HG02884 (cell line): ENCODE results near the gene NOM1.

Experiments
- ATAC-seq: cut with Tn5 transposase; IDR thresholded peaks from one replicate; pipeline ENCODE4 v1.9.1; 2021; ENCODE audit warnings: mild to moderate bottlenecking, moderate library complexity; ENCODE audit not compliant: unreplicated experiment

Gene NOM1

DNA sequence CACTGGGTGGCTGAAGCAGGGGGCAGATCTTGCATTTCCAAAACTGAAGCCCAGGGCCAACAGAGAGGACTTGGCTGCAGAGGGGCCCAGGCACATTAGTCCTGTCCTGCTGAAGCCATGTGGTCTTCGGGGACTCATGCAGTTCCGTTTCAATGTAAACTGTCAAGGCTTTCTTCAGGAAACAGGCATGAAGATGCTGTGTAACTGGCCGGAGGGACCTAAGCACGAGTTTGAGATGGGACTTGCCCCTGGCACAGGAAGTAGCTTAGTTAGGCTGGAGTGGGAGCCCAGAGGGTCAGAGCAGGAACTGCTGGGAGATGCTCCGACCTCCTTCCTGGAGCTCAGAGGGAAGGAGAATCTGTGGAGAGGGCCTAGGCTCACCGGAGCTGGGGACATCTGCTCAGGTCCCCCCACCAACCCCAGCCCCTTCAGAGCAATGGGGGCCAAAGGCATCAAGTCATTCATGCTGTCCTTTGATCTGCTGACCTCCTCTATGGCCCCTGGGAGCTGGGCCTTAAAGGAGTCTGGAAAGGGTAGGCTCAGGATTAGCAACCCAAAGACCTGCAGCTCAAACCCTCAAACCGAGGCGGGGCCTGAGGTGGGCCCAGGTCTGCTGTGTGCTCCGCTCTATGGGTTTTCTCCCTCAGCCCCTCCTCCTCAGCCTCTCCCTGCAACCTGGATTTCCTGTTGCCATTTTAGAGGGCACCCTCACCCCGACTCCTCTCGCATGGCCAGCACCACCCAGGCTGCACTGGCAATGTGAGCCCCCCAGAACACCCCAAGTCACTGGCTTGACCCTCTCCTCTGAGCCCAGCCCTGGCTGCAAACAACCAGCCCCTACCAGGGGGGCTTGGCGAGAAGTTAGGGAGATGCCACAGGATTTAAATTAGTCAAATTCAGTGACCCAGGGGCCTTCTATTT is 65.4 kb downstream of the NOM1 start:
- ATAC-seq: no peak

DNA sequence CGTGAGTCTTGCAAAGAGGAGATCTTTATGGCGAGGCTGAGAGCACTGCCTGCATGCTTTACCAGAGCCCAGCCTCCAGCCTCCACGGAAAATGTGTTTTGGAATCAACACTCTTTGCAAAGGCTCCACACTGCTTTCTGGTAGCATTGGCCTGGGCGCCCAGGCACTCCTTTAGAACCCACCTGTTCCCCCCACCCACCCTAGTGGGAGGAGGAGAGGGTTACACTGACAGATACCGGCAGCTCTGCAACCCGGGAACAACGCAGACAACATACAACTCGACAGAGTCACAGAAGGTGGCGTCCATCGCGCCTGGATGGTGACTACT is 66.5 kb downstream of the NOM1 start:
- no peak for ATAC-seq

DNA sequence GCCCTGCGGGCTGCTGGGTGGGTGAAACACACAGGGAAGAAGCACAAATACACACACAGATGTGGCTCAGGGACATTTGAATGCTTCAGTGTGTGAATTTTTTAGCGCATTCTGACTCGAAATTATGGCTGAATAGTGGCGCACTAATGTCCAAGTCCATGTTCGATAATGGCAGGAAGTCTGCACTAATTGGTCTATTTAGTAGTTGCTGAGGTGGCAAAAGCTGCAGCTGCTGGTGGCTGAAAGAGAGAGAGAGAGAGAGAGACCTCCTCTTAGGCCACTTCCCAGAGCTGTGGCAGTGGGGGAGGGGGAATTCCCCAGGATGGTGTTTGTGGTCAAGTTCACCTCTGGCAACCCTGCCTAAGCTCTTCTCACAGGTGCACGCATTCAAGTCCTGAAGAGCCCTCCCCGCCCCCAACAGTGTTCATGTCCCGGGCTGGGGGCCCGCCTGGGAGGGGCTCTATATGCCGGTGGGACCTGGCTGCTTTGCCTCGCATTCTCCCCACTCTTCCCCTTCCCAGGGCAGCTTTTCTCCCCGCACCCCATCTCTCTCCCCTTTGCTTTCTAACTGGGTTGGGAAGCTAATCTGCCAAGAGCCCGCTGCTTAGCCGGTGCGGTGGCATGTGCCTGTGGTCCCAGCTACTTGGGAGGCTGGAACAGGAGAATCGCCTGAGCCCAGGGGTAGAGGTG is 67.0 kb downstream of the NOM1 start:
- peak; percentile 67 for ATAC-seq

DNA sequence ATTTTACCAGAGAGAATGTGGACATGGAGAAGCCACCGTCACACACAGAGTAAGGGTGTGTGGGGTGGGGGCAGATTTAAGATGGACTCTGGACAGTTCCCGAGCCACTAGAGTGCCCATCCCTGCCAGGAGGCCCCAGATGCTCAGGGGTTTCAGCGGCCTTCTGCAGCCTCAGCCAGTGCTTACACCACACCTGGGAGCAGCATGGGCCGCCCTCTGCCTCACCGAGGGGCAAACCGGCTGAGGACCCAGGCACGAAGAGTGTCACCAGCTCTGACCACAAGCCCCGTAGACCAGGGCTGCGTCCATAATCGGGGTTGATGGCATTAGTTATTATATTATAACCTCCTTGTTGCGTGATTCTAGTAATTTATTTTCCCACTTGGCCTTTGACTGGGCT is 67.6 kb downstream of the NOM1 start:
- ATAC-seq: no peak

DNA sequence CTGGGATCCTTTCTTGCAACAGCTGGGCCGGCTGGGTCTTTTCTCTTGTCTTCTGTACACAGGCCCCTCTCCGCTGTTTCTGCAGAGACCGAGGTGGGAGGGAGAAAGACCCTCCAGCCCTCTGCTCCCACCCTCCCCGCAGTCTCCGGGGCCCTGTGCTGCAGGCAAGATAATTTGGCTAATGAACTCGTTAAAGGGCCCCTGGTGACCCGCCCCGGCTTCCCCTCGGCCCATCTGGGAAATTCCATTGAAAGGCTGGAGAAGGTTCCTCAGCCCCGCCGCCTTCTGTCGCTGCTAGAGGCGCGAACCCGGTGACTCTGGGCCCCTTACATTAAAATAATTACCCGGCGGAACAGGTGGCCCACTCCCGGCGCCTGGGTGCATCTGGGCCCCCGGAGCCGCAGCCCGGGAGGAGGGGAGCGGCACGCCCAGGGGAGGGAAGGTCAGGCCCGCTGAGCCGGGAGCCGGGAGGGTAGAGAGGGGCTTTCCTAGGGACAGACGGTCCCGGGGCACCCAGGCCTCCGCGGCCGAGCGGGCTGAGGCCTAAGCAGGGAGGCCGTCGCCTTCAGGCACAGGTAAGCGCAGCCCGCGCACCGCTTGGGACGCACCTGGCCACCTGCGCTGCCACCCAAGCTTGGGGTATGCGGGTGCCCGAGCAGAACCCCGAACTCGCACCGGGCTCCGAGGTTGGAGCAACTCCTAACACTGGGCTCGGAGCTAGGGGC is 68.3 kb downstream of the NOM1 start:
- no peak for ATAC-seq

DNA sequence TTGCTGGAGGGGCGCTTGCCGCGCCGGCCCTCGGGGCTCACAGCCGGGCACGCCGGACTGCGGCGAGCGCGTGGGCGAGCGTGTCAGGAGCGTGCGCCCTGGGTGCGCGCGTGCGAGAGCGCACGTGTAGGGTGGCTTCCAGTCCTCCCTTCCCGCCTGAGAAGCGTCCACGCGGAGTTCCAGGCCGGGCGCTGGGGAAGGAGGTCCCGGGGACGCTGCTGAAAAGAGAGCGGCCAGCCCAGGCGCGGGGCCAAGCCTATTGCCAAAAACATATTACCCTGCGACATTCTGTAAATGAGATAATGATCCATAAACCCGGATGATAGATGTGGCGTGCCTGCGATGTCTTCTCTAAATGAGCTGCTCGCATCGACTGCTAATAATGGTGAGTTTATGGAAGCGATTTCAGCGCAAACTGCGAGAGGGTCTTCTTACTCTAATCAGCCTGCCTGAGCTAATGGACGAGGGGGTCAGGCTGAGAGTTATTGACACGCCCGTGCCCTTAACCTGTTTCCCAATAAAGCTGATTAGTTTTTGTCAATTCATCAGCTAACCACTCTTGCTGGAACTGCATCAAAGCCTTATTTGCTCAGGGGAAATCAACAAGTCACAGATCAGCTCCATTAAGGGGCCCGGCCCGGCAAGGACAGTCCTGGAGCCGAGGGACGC is 69.0 kb downstream of the NOM1 start:
- ATAC-seq: no peak

DNA sequence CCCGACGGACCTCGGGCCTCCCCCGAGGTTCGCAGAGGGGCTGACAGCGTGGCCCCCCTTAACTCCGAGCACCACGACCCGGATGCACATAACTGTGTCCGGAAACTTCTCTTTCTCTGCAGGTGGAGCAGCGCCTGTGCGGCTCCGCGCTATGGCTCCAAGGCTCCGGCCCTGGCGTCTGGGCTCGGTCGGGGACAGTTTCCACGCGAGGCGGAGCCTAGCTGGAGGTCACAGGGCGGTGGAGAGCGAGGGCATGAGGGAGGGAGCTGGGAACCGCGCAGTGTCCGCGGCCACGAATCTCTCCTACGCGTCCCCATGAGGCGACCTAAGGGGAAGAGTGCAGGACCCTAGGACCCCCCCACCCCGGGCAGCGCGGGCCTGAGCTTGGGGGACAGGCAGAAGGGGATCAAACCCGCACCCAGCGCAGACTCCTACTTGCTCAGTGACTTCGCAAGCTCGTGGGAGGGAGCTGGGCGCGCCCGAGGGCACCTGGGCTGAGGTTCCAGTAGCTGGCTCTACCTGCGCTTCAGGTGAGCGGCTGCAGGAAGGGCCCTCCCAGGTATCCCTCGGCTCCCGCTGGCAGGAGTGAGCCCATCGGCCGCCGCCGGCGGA is 69.6 kb downstream of the NOM1 start:
- no peak for ATAC-seq

DNA sequence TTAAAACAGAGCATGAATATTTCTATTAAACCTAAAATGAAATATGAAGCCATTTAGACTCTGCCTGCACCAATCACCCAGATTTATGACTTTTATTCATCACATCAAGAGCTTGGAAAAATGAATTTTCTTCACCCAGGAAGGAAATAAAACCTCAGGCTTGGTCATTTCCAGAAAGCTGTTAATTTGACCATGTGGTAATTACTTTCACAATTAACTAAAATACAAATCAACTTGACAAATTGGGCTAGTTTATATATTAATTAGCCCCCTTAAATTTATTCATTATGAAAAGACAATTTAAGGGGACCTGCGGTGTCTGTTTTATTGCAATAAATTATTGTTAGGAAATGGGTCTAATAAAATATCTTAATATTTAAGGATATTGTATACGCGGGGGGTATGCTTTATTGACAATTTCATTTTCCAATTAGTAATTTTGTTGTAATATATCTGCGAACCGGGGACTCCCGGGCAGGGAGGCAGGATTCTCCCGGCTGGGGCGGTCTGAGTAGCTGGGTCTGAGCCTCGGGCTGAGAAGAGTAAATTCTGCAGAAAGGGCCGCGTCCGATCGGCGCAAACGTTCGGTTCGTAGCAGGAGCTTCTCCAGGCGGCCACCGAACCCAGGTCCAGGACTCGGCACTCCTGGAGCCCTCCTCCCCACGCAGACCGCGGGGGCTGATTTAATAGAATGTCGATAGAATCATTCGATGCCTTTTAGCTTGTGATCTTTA is 70.4 kb downstream of the NOM1 start:
- ATAC-seq: no peak

DNA sequence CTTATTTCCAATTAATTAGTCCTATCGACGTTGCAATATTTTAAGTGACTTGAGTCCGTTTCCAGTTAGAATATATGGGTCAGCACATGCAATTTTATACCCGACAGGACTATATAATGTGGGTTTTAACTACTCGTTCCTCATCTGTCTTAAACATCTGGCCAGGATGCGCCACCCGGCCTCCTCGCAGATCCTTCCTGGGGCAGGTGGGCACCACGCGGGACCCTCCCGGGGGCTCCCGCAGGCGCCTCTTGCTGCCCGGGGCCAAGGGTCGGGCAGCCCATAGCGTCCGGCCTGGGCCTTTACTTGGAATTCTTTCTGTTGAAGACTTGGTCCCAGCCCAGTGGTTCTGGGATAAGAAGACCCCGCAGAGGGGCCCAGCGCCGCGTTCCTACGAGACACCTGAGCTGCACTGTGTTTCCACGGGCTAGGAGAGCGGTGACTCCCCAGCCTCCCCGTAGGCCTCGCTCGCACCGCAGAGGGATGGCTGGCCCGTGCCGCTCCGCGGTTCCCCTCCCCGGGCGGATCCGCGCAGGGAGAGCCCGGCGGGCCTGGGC is 71.1 kb downstream of the NOM1 start:
- no peak for ATAC-seq

DNA sequence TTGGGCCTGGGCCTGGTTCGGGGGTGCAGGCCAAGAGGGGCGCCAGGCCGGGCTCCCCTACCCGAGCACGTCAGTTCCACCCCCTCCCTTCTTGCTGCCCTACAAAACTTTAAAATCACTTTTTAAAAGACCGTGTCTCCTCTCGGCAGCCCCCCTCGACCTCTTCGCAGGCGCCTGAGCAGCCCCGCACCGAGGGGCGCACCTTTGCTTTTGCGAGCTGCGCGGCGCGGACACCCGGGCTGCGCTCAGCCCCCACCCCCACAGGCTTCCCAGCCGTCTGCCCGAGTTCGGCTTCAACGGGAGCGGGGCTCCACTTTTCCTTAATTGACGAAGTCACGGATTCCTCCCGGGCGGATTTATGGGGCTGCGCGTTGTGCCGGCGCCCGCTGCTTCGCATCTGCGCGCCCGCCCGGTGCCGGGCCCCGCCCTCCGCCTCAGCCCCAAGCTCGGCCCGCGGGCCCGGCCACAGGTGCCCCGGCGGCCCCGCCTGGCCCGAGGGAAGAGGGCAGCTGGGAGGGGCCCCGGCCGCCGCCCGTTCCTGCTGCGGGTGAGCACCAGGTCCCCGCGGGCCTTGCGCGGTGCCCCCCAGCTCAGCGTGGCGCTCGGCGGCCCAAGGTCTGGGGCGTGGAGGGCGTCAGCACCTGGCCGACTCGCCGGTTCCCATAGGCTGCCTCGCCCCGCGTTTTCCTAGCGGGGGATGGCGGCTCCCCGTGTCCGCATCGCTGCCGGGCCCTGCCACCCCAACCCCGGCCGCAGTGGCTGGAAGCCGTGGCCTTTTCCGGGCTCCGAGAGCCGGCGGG is 71.8 kb downstream of the NOM1 start:
- ATAC-seq: no peak

DNA sequence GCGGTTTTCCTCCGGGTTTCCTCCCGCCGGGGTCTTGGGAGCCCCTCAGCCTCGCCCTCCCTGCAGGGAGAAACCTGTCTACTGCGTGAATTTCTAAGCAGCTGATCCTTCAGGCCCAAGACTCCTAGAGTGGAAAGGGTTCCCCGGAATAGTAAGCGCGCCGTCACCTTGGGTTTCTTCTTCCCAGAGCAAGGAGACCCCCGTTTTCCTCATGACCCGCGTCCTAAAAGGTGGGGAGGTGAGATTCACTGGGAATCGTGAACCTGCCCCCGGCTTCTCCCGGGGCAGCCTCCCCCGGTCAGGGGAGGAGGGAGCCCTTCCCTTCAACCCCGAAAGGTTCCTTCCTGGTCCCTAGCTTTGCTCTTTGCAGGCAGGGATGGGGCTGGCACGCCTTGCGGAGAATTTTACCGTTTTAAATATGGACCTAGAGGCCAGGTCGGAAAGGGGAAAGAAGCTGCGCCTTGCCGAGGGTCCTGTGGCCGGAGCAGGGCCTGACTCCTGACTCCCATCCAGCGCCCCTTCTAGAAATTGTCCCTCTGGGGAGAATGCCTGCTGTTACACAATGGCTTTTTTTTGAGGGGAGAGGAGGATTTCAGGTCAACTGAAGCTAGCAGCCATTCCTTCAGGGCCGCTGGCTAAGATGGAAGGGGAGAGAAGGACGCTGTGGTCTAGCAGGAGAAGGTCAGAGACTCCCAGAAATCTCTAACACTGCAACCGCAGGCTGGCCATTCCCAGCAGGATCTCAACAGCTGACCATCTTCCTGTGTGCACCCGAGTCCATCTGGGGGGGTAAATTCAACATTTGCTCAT is 72.6 kb downstream of the NOM1 start:
- ATAC-seq: no peak
